Fibroblast of the aortic adventitia (primary cell): ENCODE results near the gene ZNF674. TPM values are rescaled to one million over a fixed set of nuclear protein-coding genes. Genes with fewer than 3 reads are reported as not detected.
A peak's percentile ranks its signal among the peaks of the same experiment; 100 is the strongest.

ENCODE experiments used
- DNase-seq: peaks from one replicate; pipeline ENCODE4 v3.0.0-alpha.2; 2010; ENCODE audit warnings: low read depth
- H3K4me3 ChIP-seq: 2 replicates; pipeline ENCODE4 v1.5.1; 2011; ENCODE audit warnings: low read depth, mild to moderate bottlenecking, control low read depth, low read length, moderate library complexity
- total RNA-seq: library from RNA; depleted of rRNA; stranded (reverse); fragments of >200 nt; gene quantifications from 2 replicates; pipeline ENCODE4 v1.2.3, GENCODE V29; 2012; ENCODE audit warnings: low replicate concordance
- TF ChIP-seq, protein P1 (sequence below): IDR thresholded peaks from 2 replicates; pipeline ENCODE4 v1.5.1; 2011; ENCODE audit warnings: mild to moderate bottlenecking, low read length, control low read depth, inconsistent platforms; ENCODE audit not compliant: insufficient read depth

ZNF674 gene
- total RNA-seq, 1 donor, result 5.2 TPM

DNA sequence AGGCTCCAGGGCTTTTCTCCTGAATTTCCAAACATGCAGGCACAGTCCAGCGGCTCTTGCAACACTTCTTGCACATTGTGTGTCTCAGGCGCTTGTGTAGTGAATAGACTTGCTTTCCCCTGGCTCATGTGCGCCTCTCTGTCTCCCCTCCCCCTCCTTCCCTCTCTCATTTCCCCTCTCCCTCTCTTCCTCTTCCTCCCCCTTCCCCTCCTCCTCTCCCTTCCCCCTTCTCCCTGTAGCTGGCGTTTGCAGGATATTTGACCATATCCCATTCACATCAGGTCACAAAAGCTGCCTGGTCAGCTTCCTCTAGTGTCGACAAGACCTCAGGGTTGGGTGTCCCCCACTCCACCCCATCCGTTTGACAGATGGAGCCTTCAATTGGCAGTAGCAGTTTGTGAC is 30.8 kb upstream of the ZNF674 start:
- peak overlapping the region; percentile 4 for H3K4me3 ChIP-seq
- DNase-seq, result peak; percentile 55
- TF ChIP-seq, protein P1, sequence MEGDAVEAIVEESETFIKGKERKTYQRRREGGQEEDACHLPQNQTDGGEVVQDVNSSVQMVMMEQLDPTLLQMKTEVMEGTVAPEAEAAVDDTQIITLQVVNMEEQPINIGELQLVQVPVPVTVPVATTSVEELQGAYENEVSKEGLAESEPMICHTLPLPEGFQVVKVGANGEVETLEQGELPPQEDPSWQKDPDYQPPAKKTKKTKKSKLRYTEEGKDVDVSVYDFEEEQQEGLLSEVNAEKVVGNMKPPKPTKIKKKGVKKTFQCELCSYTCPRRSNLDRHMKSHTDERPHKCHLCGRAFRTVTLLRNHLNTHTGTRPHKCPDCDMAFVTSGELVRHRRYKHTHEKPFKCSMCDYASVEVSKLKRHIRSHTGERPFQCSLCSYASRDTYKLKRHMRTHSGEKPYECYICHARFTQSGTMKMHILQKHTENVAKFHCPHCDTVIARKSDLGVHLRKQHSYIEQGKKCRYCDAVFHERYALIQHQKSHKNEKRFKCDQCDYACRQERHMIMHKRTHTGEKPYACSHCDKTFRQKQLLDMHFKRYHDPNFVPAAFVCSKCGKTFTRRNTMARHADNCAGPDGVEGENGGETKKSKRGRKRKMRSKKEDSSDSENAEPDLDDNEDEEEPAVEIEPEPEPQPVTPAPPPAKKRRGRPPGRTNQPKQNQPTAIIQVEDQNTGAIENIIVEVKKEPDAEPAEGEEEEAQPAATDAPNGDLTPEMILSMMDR, result no peak

DNA sequence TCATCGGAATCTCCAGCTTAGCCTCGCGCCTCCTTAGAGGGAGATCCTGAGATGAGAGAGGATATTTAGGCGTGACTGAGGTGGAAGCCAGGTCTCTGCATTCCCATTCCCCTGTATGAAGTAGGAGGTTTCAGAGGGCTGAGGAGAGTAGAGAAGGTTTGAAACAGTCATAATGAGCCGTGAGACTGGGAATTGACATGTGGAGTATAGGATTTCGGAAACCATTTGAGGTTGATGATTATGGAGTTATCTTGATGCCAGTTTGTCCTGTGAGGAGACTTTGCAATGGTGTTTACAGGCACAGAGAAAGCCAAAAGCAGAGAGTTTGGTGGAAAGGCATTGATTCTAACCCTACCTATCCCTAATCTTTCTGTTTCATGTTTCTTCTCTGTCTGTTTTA is 30.4 kb upstream of the ZNF674 start:
- TF ChIP-seq, protein P1, result no peak
- DNase-seq, result no peak
- peak overlapping the region; percentile 60 for H3K4me3 ChIP-seq

DNA sequence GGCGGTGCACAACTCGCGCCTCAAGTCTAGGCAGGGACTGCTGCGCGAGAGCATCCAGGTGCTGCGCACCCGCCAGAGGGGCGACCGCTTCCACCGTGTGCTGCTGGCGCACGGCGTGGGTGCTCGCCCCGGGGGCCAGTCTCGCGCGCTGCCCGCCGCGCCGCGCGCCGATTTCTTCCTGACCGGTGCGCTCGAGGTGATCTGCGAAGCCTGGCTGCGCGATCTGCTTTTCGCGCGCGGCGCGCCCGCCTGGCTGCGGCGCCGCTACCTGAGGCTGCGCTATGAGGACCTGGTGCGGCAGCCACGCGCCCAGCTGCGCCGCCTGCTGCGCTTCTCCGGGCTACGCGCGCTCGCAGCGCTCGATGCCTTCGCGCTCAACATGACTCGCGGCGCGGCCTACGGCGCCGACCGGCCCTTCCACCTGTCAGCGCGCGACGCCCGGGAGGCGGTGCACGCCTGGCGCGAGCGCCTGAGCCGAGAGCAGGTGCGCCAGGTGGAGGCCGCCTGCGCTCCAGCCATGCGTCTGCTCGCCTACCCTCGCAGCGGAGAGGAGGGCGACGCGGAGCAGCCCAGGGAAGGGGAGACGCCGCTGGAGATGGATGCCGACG is 29.7 kb upstream of the ZNF674 start:
- H3K4me3 ChIP-seq, result peak overlapping the region; percentile 60
- TF ChIP-seq, protein P1, result no peak
- no peak for DNase-seq

DNA sequence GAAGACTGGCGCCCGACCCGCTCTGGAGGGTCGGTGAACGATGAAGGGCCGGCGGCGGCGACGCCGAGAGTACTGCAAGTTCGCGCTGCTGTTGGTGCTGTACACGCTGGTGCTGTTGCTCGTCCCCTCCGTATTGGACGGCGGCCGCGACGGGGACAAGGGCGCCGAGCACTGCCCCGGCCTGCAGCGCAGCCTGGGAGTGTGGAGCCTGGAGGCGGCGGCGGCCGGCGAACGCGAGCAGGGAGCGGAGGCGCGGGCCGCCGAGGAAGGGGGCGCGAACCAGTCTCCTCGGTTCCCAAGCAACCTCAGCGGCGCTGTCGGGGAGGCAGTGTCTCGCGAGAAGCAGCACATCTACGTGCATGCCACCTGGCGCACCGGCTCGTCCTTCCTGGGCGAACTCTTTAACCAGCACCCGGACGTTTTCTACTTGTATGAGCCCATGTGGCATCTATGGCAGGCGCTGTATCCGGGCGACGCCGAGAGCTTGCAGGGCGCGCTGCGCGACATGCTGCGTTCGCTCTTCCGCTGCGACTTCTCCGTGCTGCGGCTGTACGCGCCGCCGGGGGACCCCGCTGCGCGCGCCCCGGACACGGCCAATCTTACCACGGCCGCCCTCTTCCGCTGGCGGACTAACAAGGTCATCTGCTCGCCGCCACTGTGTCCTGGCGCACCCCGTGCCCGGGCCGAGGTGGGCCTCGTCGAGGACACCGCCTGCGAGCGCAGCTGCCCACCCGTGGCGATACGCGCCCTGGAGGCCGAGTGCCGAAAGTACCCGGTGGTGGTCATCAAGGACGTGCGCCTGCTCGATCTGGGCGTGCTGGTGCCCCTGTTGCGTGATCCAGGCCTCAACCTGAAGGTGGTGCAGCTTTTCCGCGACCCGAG is 28.9 kb upstream of the ZNF674 start:
- no peak for DNase-seq
- peak overlapping the region; percentile 60 for H3K4me3 ChIP-seq
- TF ChIP-seq, protein P1, result no peak

DNA sequence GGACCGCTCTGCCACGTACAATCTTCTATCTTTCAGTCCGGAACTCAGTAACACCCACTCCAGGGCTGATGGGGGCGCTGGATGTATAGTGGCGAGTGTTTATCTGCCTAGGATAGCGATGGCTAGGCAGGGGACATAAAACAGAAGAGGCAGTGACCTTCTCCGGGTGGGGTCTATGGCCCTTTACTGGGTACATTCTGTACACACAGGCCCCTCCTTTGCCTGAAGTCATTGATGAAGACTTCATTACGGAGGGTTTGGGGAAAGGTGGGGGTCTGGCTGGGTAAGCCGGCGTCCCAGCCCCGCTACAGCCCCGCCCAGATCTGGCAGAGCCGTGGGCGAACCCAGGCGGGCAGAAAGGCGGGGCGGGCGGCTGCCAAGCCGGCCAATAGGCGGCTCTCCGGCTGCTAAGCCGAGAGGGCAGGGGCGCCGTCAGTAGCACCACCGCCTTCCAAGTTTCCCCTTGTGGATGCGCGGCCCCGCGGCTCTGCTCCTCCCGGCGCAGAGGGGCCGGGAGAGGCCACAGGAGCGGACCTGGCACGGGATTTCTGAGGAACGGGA is 28.2 kb upstream of the ZNF674 start, which contains the start of gene CHST7:
Gene CHST7 (plus strand): TSS at position 435 of the 561 bp plus-strand sequence. CDS start 167 bp downstream, outside the sequence.
- H3K4me3 ChIP-seq, result peak within 1 kb of the TSS; percentile 60
- TF ChIP-seq, protein P1, result peak; percentile 16
- no peak for DNase-seq

DNA sequence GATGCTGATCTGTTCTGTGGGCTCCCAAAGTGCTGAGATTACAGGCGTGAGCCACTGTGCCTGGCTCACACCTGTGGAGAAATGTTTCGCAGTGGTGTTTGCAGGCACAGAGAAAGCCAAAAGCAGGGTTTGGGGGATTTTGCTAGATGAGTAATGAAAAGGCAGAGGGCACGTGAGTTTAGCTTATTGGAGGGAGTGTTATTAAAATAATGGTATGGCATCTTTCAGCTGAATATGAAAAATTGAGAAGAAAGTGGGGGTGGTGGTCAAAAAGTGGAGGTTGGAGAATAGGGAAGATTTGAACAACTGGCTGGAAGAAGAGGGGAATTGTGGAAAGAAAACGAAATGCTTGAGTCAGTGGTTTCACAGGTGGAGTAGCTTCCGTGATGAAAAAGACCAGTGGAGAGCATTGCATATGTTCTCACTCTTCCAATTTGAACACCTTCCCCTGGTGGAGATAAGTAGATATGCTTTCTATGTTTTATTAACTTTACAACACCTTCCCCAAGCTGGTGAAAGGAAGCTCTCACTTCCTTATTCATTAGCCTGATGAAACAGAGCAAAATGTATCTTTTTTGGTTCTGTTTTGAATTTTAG is 27.2 kb upstream of the ZNF674 start:
- no peak overlapping the region for H3K4me3 ChIP-seq
- no peak for DNase-seq
- TF ChIP-seq, protein P1, result no peak
